Subcutaneous abdominal adipose tissue (tissue), 5 donors: ENCODE data around the gene CEP126.

Source experiments
- H3K27ac ChIP-seq: one replicate; pipeline ENCODE4 v1.7.0; 2013; ENCODE audit warnings: low read depth, mild to moderate bottlenecking, inconsistent platforms, low read length, moderate library complexity
- H3K27me3 ChIP-seq, 5 donors: one replicate each; pipeline ENCODE4 v1.7.0; 2013; ENCODE audit warnings: low read length in 5 of 5, inconsistent platforms in 1 of 5; ENCODE audit not compliant: control insufficient read depth in 5 of 5, insufficient read depth in 4 of 5
- H3K36me3 ChIP-seq, 5 donors: one replicate each; pipeline ENCODE4 v1.7.0; 2013; ENCODE audit warnings: low read length in 5 of 5; ENCODE audit not compliant: control insufficient read depth in 5 of 5, insufficient read depth in 5 of 5
- H3K4me1 ChIP-seq, 5 donors: one replicate each; pipeline ENCODE4 v1.7.0; 2013; ENCODE audit warnings: low read length in 5 of 5, mild to moderate bottlenecking in 3 of 5, moderate library complexity in 1 of 5; ENCODE audit not compliant: control insufficient read depth in 5 of 5, insufficient read depth in 5 of 5
- H3K4me3 ChIP-seq, 5 donors: one replicate each; pipeline ENCODE4 v1.7.0; 2013; ENCODE audit warnings: low read length in 5 of 5, low read depth in 1 of 5
- H3K9ac ChIP-seq, 5 donors: one replicate each; pipeline ENCODE4 v1.7.0; 2013; ENCODE audit warnings: low read length in 5 of 5, mild to moderate bottlenecking in 4 of 5, moderate library complexity in 3 of 5
- H3K9me3 ChIP-seq, 5 donors: one replicate each; pipeline ENCODE4 v1.7.0; 2013; ENCODE audit warnings: low read length in 5 of 5; ENCODE audit not compliant: control insufficient read depth in 5 of 5
- donor health status: healthy.
- donor health status: healthy.
- donor health status: healthy.
- donor health status: healthy.
- donor health status: healthy.

Gene CEP126

DNA sequence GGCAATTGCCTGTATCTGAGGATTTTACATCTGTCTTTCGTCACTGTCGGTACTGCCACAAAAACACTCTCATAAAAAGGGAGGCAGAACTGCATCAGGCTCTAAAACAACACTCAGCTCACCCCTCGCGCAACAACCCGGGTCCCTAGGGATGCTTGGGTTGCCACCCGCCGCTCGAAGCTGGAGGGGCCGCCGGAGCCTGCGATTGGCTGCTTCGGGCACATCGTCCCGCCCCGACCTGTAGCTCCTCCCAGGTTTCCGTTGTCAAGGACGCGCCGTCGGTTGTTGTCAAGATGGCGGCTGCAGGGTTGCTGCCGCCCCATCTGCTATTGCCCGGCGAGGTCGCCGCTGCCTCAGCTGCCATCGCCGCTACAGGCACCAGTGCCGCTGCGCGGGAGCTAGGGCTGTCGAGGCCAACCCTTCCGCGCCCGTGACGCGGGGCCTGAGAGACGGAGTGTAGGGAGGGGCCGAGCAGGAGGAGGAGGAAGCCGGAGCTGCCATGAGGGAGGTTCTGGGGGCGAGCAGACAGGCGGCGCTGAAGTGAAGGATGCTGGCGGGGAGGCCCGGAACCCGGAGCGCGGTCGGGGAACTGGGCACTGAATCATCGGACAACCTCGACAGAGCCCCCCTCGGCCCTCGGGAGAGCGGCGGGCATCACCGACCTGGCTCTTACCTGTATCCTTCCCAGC lies at the start of gene CEP126:
Gene CEP126 (plus strand): TSS at position 273 of the 689 bp plus-strand sequence. CDS start 275 bp downstream, at position 548.
- Histone ChIP-seq H3K36me3 (no peaks in the 10 kb centered on the region), H3K4me1 (peaks cover 0 to 40% (median 31%) of the 10 kb centered on the region in 5 donors), H3K9me3 (no peaks in the 10 kb centered on the region), H3K4me3 (peak within 1 kb of the TSS; percentile 83 to 89 (median 86)), H3K9ac (peak within 1 kb of the TSS; percentile 11 to 74 (median 63)), H3K27ac (peak within 1 kb of the TSS; percentile 91), H3K27me3 (no peaks in the 10 kb centered on the region)

DNA sequence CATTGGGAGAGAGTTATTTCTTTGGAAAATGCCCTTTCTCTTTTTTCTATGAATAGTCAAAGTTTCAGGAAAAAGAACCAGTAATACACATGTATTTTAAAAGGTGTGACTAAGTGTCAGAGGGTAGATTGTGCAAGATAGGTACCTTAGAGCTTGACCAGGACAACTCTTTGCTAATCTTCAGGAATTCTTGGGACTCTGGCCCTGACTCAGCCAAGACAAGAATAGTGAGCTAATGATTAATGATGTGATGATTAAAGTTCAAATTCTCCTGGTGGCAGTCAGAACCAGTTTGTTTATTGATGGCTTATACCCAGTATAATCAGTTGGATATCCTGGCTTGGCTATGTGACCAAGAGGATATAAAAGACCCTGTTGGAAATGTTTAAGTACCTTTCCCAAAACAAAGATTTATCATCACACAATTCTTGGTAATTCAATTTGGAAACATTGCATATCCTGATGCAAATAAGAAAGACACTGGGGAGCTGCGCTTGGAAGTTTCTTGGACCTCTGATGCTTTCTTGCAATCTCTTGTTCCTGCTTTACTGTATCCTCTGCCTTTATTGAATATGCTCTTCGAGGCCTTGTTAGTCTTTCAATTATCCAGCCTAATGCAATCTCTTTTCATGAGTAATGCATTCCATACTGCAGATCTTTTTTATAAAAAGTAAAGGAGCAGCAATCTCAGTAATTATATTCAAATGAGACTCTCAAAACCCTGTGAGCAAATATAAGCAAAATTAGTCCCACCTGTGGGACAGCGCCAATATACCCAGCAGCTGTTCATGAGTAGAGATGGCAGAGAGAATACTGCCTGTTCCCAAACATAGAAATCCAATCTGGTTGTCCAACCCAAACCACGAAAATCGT lies 48.0 kb upstream of the CEP126 start:
- Histone ChIP-seq H3K27me3 (no peaks in the 10 kb centered on the region), H3K36me3 (no peaks in the 10 kb centered on the region), H3K27ac (no peak overlapping the region), H3K9me3 (peaks cover 0 to 3% (median 0%) of the 10 kb centered on the region in 5 donors), H3K4me3 (no peak overlapping the region), H3K4me1 (no peaks in the 10 kb centered on the region), H3K9ac (no peak overlapping the region)

DNA sequence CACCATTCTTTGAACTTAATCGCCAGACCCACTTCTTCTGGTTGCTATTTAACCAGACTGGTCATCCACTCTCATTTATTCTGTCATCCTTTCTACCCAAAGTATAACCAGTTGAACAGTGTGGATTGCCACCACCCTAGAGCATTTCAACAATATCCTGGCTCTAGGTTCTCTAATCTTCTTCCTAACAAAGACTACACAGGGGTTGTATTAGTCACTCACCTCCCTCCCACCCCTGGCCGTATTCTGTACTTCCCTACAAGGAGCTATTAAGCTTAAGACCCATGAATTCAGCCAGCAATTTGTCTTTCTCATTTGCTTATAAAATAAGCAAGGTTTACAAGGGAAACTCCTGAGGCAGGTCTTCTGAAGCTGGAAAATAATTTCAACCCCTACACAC lies 46.9 kb upstream of the CEP126 start:
- Histone ChIP-seq H3K4me1 (no peaks in the 10 kb centered on the region), H3K9ac (no peak overlapping the region), H3K9me3 (peaks cover 0 to 3% (median 0%) of the 10 kb centered on the region in 5 donors), H3K27ac (no peak overlapping the region), H3K4me3 (no peak overlapping the region), H3K36me3 (no peaks in the 10 kb centered on the region), H3K27me3 (no peaks in the 10 kb centered on the region)

GRCh38 chr11:101870510-101870909 lies 44.3 kb upstream of the CEP126 start:
- Histone ChIP-seq H3K9me3 (no peaks in the 10 kb centered on the region), H3K4me3 (no peak overlapping the region), H3K4me1 (no peaks in the 10 kb centered on the region), H3K36me3 (no peaks in the 10 kb centered on the region), H3K27me3 (no peaks in the 10 kb centered on the region), H3K9ac (no peak overlapping the region), H3K27ac (no peak overlapping the region)

DNA sequence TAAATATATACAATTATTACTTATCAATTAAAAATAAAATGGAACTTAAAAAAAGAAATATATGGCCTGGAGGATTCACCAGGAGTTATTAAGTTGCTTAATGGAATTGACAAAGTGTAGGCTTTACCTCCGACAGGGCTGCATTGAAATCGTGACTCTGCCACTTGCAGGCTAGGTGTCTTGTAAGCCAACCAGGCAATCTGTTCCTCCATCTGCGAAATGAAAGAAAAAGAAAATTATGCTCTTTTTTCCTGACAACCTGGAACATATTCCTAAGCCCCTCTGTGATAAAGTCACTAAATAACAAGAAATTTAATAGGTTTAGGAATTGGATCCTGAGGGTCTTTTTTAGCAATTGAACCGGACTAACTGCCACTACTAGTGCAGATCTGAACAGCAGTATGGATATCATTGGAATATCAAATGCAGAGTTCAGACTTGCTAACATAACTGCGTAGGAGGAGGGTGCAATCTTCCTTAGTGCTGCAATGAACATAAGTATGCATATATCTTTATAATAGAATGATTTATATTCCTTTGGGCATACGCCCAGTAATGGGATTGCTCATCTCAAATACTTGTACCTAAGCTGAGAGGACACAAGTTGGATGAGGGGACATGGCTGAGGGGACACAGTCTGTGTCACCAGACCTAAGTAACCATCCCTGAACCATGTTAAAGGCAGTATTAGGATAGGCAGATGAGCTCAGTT lies 42.5 kb upstream of the CEP126 start:
- Histone ChIP-seq H3K4me1 (no peaks in the 10 kb centered on the region), H3K36me3 (no peaks in the 10 kb centered on the region), H3K27ac (no peak overlapping the region), H3K4me3 (no peak overlapping the region), H3K9me3 (no peaks in the 10 kb centered on the region), H3K27me3 (no peaks in the 10 kb centered on the region), H3K9ac (no peak overlapping the region)

GRCh38 chr11:101880222-101880621 lies 34.6 kb upstream of the CEP126 start:
- no peak overlapping the region for H3K4me3 ChIP-seq
- no peaks in the 10 kb centered on the region for H3K36me3 ChIP-seq

DNA sequence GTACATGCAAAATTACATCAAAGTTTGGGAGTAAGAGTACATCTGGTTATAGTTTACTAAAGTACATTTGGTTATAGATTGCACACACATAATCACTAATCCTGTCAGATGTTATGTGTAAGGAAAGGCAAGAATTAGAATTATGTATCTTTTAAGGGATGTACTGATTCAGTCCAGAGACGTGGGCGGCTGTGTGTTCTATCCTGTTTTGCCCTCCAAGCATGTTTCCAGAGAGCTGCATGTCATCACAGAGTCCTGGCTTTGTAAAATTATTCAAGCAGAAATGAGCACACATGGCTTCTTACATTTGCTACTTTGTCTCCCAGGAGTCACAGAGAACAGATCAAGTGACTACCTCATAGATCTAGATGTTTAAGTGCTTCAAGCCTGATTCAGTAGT lies 33.2 kb upstream of the CEP126 start:
- Histone ChIP-seq H3K36me3 (no peaks in the 10 kb centered on the region), H3K4me1 (no peaks in the 10 kb centered on the region), H3K27ac (no peak overlapping the region), H3K27me3 (no peaks in the 10 kb centered on the region), H3K4me3 (no peak overlapping the region), H3K9ac (no peak overlapping the region), H3K9me3 (no peaks in the 10 kb centered on the region)

More at GRCh38 chr11:101880222-101880621, 34.6 kb upstream of the CEP126 start:
- no peaks in the 10 kb centered on the region for H3K4me1 ChIP-seq
- no peak overlapping the region for H3K9ac ChIP-seq
- no peaks in the 10 kb centered on the region for H3K9me3 ChIP-seq
- H3K27ac ChIP-seq = no peak overlapping the region
- no peaks in the 10 kb centered on the region for H3K27me3 ChIP-seq

- Histone ChIP-seq H3K9ac (no peak overlapping the region), H3K4me3 (no peak overlapping the region), H3K27me3 (no peaks in the 10 kb centered on the region), H3K27ac (no peak overlapping the region), H3K36me3 (no peaks in the 10 kb centered on the region), H3K4me1 (no peaks in the 10 kb centered on the region), H3K9me3 (no peaks in the 10 kb centered on the region)
These were observed 29.2 kb upstream of the CEP126 start for GRCh38 chr11:101885631-101886030.

DNA sequence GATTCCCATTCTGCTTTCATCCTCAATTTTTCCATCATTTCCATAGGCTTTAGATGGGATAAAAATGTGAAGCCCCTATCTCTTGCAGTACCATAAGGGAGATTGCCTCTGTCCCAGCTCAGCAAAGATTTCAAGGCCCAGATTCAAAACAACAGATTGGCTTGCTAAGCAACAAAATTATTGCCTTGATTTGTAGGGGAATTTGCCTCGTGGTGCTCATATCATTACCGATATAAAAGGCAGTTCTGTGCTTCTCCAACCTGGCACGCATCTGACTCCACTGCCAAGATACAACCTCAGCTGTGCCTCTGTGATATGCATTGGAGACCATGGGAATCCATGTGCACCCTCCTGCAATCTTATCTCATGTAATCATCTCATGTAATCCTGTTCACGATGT lies 25.0 kb upstream of the CEP126 start:
- Histone ChIP-seq H3K27ac (no peak overlapping the region), H3K9ac (no peak overlapping the region), H3K27me3 (no peaks in the 10 kb centered on the region), H3K4me3 (no peak overlapping the region), H3K9me3 (no peaks in the 10 kb centered on the region), H3K36me3 (no peaks in the 10 kb centered on the region), H3K4me1 (no peaks in the 10 kb centered on the region)

DNA sequence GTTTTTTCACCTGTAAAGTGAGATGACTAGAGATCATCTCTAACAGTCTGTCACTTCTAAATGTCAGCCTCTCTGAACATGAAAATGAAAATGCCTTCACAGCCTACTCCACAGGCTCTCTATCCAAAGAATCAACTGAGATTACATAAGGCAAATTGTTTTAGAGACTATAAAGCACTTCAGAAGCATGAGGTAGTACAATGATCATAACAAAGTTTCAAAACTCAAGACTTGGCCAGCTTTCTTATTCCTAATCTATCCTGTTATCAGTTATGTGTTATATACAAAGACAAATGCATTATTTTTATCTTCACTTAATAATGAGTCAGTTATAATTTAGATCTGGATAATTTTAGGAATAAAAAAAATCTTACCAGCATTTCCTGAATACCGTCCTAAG lies 20.3 kb upstream of the CEP126 start:
- no peak overlapping the region for H3K4me3 ChIP-seq
- H3K9ac ChIP-seq = no peak overlapping the region
- H3K9me3 ChIP-seq = no peaks in the 10 kb centered on the region
- H3K27ac ChIP-seq = no peak overlapping the region
- no peaks in the 10 kb centered on the region for H3K36me3 ChIP-seq
- H3K27me3 ChIP-seq = no peaks in the 10 kb centered on the region
- H3K4me1 ChIP-seq = no peaks in the 10 kb centered on the region
